OCI-LY7 (cell line): ENCODE measurements around the gene SYNJ1. TPM values are rescaled to one million over a fixed set of nuclear protein-coding genes. Genes with fewer than 3 reads are reported as not detected.

Experiments
- BruUV-seq: library from RNA; stranded (reverse); fragments of 400-500 nt; replicated peaks from 2 replicates; lab custom pipeline; 2021; lab: Mats Ljungman, UMichigan
- CTCF ChIA-PET: fragments of 300-600 bp; sonication (Branson Sonifier 250); formaldehyde crosslinking; loops from one replicate; lab custom pipeline; 2022; ENCODE audit warnings: antibody characterized with exemption; ENCODE audit not compliant: unreplicated experiment; lab: Charles Lee
- POLR2A ChIA-PET: fragments of 300-600 bp; sonication (Branson Sonifier 250); formaldehyde crosslinking; loops from one replicate; lab custom pipeline; 2022; ENCODE audit warnings: antibody characterized with exemption; lab: Charles Lee
- DNase-seq: peaks from one replicate; pipeline ENCODE4 v3.0.0-alpha.2; 2015; ENCODE audit warnings: low spot score
- H2AFZ ChIP-seq: fragments of 200-600 bp; sonication (generic), shearing (Covaris generic); 2 replicates; pipeline ENCODE4 v1.6.1; 2014; ENCODE audit warnings: mild to moderate bottlenecking, antibody characterized with exemption, low read length, moderate library complexity
- H3K27ac ChIP-seq: fragments of 200-600 bp; sonication (generic); 2 replicates; pipeline ENCODE4 v1.5.1; 2014; ENCODE audit warnings: mixed run types, low read depth, mild to moderate bottlenecking, moderate library complexity, low read length, inconsistent platforms; ENCODE audit not compliant: poor library complexity, severe bottlenecking
- H3K36me3 ChIP-seq: fragments of 200-600 bp; sonication (generic); 2 replicates; pipeline ENCODE4 v1.6.1; 2014; ENCODE audit warnings: mild to moderate bottlenecking, antibody characterized with exemption, low read length, moderate library complexity, mixed read lengths; ENCODE audit not compliant: insufficient read depth
- H3K4me1 ChIP-seq: fragments of 200-600 bp; sonication (generic); 2 replicates; pipeline ENCODE4 v1.5.1; 2014; ENCODE audit warnings: mild to moderate bottlenecking, low read length; ENCODE audit not compliant: insufficient read depth, poor library complexity, severe bottlenecking
- H3K4me2 ChIP-seq: fragments of 200-600 bp; sonication (generic); 2 replicates; pipeline ENCODE4 v1.6.1; 2014; ENCODE audit warnings: mild to moderate bottlenecking, low read length
- H3K4me3 ChIP-seq: fragments of 200-600 bp; sonication (generic); 2 replicates; pipeline ENCODE4 v1.5.1; 2014; ENCODE audit warnings: mild to moderate bottlenecking, low read depth, low read length; ENCODE audit not compliant: poor library complexity, severe bottlenecking
- H3K79me2 ChIP-seq: fragments of 200-600 bp; sonication (generic); 2 replicates; pipeline ENCODE4 v1.6.1; 2016; ENCODE audit warnings: low read depth, mild to moderate bottlenecking, low read length, moderate library complexity, mixed read lengths; ENCODE audit not compliant: insufficient read depth
- H3K9me2 ChIP-seq: fragments of 200-600 bp; sonication (generic); 2 replicates; pipeline ENCODE4 v1.6.1; 2016; ENCODE audit warnings: mild to moderate bottlenecking, low read length, mixed read lengths; ENCODE audit not compliant: insufficient read depth
- H3K9me3 ChIP-seq: fragments of 200-600 bp; sonication (generic); 2 replicates; pipeline ENCODE4 v1.6.1; 2014; ENCODE audit warnings: mild to moderate bottlenecking, mixed run types, low read length, mixed read lengths
- H4K20me1 ChIP-seq: fragments of 200-600 bp; sonication (generic); 2 replicates; pipeline ENCODE4 v1.6.1; 2014; ENCODE audit warnings: mild to moderate bottlenecking, antibody characterized with exemption, low read length, moderate library complexity, mixed read lengths; ENCODE audit not compliant: insufficient read depth
- CTCF ChIP-seq: fragments of 200-600 bp; sonication (generic); conservative IDR thresholded peaks from 2 replicates; pipeline ENCODE4 v1.5.1; 2014; ENCODE audit warnings: mild to moderate bottlenecking, antibody characterized with exemption, low read length, moderate library complexity, mixed read lengths
- EZH2phosphoT487 ChIP-seq: fragments of 200-600 bp; sonication (generic); IDR thresholded peaks from 2 replicates; pipeline ENCODE4 v1.6.1; 2018; ENCODE audit warnings: low read depth, borderline replicate concordance, mild to moderate bottlenecking, mixed run types, antibody characterized with exemption, low read length, moderate library complexity, mixed read lengths
- intact Hi-C: fragments of 100-400 bp; cut with micrococcal nuclease; formaldehyde crosslinking; loops from one replicate; pipeline ENCODE4 v1.10.0; 2022; ENCODE audit not compliant: unreplicated experiment
- total RNA-seq, 2 experiments: library from RNA; depleted of rRNA in 1 of 2; stranded (reverse); fragments of >200 nt in 1 of 2; shearing (Covaris generic) in 1 of 2; gene quantifications; 2 replicates each; pipeline ENCODE4 v1.2.3, GENCODE V29; 2014 to 2022

Gene SYNJ1
- total RNA-seq, 2 experiments from 2014 or later = 3.8 to 8.0 TPM

- peak; percentile 21 for DNase-seq
- no peaks in the 10 kb centered on the region for H4K20me1 ChIP-seq
- H3K79me2 ChIP-seq = no peaks in the 10 kb centered on the region
- H2AFZ ChIP-seq = peak overlapping the region; percentile 64
- H3K9me2 ChIP-seq = no peaks in the 10 kb centered on the region
- TF ChIP-seq EZH2phosphoT487 = no peak
- TF ChIP-seq CTCF = no peak
- peak overlapping the region; percentile 30 for H3K27ac ChIP-seq
- H3K4me3 ChIP-seq = peak overlapping the region; percentile 92
- H3K4me1 ChIP-seq = peaks cover 19% of the 10 kb centered on the region
- BruUV-seq = no TSS peak
- intact Hi-C loops = no loop called here
- no peaks in the 10 kb centered on the region for H3K9me3 ChIP-seq
- no peaks in the 10 kb centered on the region for H3K36me3 ChIP-seq
- POLR2A ChIA-PET = interaction anchor here (0.6 to 2.3 kb wide), 13 partner anchors 9 to 1079 kb away, joined by 3 to 11 read pairs (median 5); partner anchors contain the start of genes PAXBP1 and URB1
- CTCF ChIA-PET = interaction anchor here (0.6 to 0.9 kb wide), 2 partner anchors 43 to 864 kb away, joined by 3 read pairs; no protein-coding TSS in a partner anchor
- peak overlapping the region; percentile 92 for H3K4me2 ChIP-seq
These were observed 750 bp downstream of the SYNJ1 start for GRCh38 chr21:32726839-32727686.

DNA sequence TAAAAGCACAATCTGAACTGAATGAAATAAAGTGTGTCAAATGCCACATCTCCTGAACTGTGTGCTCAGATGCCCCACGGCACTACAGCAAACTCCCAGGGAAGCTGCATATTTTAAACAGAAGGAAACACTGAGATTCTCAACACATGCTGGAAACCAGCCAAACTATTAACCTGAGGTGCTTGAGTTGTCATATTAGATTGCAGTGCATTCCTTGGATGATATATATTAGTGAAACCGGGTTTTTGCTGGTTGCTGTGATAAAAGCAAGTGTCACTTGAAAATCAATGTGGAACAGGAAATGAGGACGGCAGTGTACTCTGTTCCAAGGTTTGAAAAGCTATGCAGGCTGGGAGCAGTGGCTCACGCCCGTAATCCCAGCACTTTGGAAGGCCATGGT, 8.7 kb downstream of the SYNJ1 start:
- Histone ChIP-seq H3K79me2 (no peaks in the 10 kb centered on the region), H3K4me2 (no peak overlapping the region), H4K20me1 (no peaks in the 10 kb centered on the region), H3K9me2 (no peaks in the 10 kb centered on the region), H2AFZ (no peak overlapping the region), H3K4me1 (no peaks in the 10 kb centered on the region), H3K27ac (no peak overlapping the region), H3K4me3 (no peak overlapping the region), H3K36me3 (no peaks in the 10 kb centered on the region; the same call in 1 of the 2 replicates), H3K9me3 (no peaks in the 10 kb centered on the region; the same call in 1 of the 2 replicates)
- no TSS peak for BruUV-seq
- POLR2A ChIA-PET = interaction anchor here (0.7 kb wide), 2 partner anchors 28 to 63 kb away, joined by 3 read pairs; no protein-coding TSS in a partner anchor
- CTCF ChIA-PET = no interaction called here
- intact Hi-C loops = no loop called here
- TF ChIP-seq CTCF (no peak), EZH2phosphoT487 (no peak)
- DNase-seq = no peak
